HG02798 (cell line): ENCODE results near the gene C12orf76.

Experiments
- ATAC-seq: cut with Tn5 transposase; IDR thresholded peaks from one replicate; pipeline ENCODE4 v1.9.1; 2021; ENCODE audit warnings: mild to moderate bottlenecking; ENCODE audit not compliant: unreplicated experiment, poor library complexity

The C12orf76 gene

DNA sequence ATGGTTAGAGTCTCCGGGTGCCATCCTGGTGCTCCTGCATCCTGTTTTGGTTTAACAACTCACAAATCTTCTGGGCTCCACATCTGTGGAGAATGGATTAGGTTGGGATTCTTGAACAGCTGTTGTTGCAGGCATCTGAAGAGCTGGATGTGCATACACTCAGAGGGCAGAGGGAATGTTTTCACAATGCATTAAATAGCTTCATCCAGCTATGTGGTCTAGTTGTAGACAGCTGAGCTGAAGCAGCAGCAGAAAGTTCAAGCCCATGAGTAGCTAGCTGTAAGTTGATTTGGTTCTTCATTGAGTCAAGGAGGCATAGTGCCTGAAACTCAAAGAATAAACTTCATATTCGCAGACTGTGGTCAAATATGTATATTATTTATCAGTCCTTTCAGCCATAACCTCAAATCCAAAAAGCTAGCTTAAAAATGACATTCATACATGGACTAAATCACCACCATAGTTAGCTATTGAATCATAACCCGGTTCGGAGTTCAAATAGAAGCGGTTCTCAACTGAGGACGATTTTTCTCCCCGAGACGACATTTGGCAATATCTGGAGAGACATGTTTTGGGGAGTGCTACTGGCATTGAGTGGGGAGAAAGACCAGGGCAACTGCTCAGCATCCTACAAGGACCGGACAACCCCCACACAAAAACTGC, 50.0 kb downstream of the C12orf76 start:
- no peak for ATAC-seq

DNA sequence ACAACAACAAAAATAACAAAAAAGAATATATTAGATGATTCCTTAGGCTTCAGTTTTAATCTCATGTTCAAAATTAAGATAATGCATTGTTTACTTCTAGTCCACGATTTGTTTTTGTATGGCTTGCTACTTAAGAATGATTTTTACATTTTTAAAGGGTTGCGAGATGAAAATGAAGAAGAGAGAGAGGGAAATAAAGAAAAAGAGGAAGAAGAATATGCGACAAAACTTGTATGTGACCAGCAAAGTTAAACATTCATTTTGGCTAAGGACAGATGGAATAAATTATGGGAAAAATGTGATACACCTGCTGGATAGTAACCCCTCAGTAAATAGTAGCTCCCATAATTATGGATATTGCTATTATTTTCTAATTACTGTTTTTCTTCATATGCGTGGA, 50.9 kb downstream of the C12orf76 start:
- no peak for ATAC-seq

DNA sequence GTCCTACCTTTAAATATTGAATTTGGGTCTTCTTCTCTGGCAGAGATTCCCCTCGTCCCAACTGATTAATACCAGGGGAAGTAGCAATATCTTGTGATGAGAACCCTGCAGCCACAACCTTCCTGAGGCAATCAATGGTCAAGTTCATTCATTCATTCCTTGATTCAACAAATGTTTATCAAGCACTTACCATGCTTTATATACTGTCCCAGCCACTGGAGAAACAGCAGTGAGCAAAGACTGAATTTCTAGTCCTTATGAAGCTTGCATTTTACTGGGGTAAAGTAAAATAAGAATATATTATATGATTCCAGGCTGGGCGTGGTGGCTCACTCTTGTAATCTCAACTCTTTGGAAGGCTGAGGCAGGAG, 51.9 kb downstream of the C12orf76 start:
- ATAC-seq: no peak

DNA sequence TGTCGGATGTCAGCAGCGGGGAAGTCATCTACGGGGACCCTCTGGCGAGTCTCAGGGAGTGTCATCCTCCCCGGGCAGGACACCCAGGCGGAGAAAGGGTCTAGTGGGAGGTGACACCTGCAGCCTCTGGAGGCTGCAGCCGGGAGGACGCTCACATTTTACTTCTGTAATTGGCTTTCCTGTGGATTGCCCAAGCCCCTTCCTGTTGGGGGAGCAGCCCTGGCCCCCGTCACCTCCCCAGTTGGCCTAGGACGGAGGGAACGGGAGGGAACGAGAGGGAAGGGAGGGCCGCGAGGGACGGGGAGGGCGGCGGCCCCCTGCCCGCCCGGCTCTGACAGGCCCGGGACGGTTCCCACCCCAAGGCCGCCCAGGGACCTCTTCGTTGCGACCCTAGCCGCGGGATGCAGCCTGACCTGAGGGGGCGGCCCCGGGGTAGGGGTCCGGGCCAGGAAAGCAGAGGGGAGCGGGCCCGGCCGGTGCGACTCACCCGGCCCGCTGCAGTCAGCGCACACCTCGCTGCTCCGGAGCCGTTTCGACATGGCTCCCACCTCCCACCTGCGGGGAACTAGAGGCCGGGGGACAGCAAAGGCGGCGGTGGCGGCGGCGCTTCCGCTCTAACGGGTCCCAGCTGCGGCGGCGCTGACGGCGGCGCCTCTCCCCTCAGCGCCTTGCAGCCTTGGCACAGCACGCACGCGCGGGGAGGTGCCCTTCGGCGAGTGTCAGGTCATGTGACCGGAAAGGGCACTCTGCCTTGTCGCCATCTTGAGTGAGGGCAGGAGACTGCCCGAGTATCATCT, 52.4 kb downstream of the C12orf76 start, which contains the start of gene GIT2:
Gene GIT2 (minus strand): TSS at position 683 of the 797 bp plus-strand sequence. CDS start 144 bp downstream, at position 539.
- ATAC-seq: peak; percentile 76

DNA sequence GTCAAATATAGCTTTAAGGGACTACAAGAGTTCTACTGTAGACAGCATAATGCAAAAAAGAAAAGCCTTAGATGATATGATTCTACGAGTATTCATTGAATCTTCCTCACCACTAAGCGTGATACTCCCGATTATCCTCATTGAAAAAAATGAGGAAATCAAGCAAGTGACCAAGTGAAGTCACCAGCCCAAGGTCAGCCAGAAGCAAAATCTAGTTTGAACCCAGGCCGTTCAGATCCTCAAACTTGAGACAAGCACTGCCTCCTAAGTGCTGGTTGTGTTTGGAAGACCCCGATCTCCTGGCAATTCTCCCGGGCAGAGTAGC, 53.0 kb downstream of the C12orf76 start:
- ATAC-seq: no peak

DNA sequence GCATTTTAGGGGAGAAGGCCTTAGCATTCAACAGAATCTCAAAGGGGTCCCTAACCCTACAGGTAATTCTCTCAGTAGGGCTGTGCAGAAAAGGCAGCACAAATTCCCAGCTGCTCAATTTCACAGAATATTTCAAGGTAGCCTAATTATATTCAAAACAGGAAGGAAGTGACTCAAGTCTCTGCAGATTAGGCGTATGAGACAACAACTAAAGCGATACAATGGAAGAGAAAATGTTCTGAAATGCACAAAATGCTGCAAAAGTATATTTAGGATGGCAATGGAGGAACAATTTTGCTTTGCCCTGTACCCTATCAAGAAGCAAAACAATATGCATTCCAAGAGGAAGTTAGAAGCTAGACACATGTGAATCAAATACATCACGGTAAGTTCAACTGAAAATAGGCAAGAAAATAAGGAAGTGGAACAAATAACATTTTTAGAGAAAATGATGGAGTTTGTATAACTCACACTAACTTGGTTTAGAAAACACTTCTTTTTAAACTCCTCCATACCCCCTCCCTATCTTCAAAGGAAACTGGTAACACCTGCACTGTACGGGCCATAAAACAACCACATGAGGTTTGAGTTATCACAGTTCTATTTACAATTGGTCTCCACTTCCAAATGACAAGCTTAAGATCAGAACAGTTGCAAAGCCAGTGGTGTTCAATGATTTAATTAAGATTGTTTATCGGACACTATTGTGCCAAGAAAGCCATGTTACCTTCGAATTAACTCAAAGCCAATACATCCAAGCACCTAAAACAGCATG, 53.7 kb downstream of the C12orf76 start:
- no peak for ATAC-seq

DNA sequence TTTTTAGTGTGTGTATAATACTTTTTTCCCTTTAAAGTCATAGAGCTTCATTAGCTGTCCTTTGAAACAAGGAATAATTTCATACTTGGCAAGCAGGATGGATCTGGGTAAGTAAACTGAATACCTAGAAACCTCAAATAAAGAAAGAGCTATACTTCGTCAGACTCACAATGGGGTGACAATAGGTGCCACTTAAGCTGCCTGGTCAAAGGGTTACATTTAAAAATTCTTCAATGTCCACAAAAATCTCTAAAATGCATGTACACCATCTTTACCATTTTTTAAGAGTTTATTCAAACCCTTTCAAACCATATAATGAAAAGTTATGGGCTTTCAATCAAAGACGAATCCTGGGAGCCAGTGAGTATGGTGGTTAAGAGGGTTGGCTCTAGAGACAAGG, 55.2 kb downstream of the C12orf76 start:
- ATAC-seq: no peak

DNA sequence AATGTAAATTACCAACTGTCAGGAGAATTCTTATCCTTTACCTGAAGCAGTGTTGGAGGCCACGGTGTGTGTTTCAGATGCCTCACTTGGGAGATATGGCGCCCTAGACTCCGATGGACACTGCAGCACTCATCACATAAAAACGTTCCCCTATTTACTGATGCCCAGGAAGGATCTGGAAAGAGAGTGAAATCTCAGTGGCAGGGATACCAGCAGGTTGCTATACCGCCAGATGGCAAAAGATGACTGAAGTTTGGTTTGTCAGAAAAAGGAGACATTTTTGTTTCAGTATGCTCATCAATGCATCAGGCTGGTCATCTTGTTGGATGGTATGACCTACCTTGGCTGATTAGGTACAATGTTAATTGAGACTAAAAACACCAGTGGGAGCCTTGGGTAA, 56.7 kb downstream of the C12orf76 start:
- no peak for ATAC-seq
